GM23248 (cell line): ENCODE measurements around the gene TRIM59. TPM values are rescaled to one million over a fixed set of nuclear protein-coding genes. Genes with fewer than 3 reads are reported as not detected.

Experiments
- DNase-seq: peaks from one replicate; pipeline ENCODE4 v3.0.0-alpha.2; 2015
- H2AFZ ChIP-seq: fragments of 200-600 bp; sonication (generic); 2 replicates; pipeline ENCODE4 v1.6.1; 2016; ENCODE audit warnings: antibody characterized with exemption
- H3F3A ChIP-seq: fragments of 200-600 bp; sonication (generic); 2 replicates; pipeline ENCODE4 v1.6.1; 2016; ENCODE audit warnings: mild to moderate bottlenecking, antibody characterized with exemption, mixed run types; ENCODE audit not compliant: insufficient read depth
- H3K27ac ChIP-seq: fragments of 200-600 bp; sonication (generic); 2 replicates; pipeline ENCODE4 v1.5.1; 2016; ENCODE audit warnings: mild to moderate bottlenecking
- H3K27me3 ChIP-seq: fragments of 200-600 bp; sonication (generic); replicated peaks from 2 replicates; pipeline ENCODE4 v1.6.1; 2016; ENCODE audit warnings: mild to moderate bottlenecking; ENCODE audit not compliant: insufficient read depth
- H3K36me3 ChIP-seq: fragments of 200-600 bp; sonication (generic); 2 replicates; pipeline ENCODE4 v1.6.1; 2016; ENCODE audit warnings: low read depth, mild to moderate bottlenecking
- H3K4me1 ChIP-seq: fragments of 200-600 bp; sonication (generic); 2 replicates; pipeline ENCODE4 v1.6.1; 2016; ENCODE audit warnings: mild to moderate bottlenecking; ENCODE audit not compliant: insufficient read depth
- H3K4me2 ChIP-seq: fragments of 200-600 bp; sonication (generic); one replicate; pipeline ENCODE4 v1.6.1; 2016; ENCODE audit warnings: mild to moderate bottlenecking; ENCODE audit not compliant: unreplicated experiment
- H3K4me3 ChIP-seq: fragments of 200-600 bp; sonication (generic); 2 replicates; pipeline ENCODE4 v1.5.1; 2016; ENCODE audit warnings: mild to moderate bottlenecking
- H3K79me2 ChIP-seq: fragments of 200-600 bp; sonication (generic); 2 replicates; pipeline ENCODE4 v1.6.1; 2016; ENCODE audit warnings: mild to moderate bottlenecking; ENCODE audit not compliant: insufficient read depth
- H3K9ac ChIP-seq: fragments of 200-600 bp; sonication (generic); 2 replicates; pipeline ENCODE4 v1.6.1; 2016; ENCODE audit warnings: mild to moderate bottlenecking
- H3K9me2 ChIP-seq: fragments of 200-600 bp; sonication (generic); 2 replicates; pipeline ENCODE4 v1.6.1; 2016; ENCODE audit warnings: mixed run types, mild to moderate bottlenecking, moderate library complexity; ENCODE audit not compliant: insufficient read depth
- H3K9me3 ChIP-seq: fragments of 200-600 bp; sonication (generic); one replicate; pipeline ENCODE4 v1.6.1; 2017; ENCODE audit warnings: low read depth
- H4K20me1 ChIP-seq: fragments of 200-600 bp; sonication (generic); 2 replicates; pipeline ENCODE4 v1.6.0; 2016; ENCODE audit not compliant: insufficient read depth
- EZH2 ChIP-seq: fragments of 200-600 bp; sonication (generic); IDR thresholded peaks from 2 replicates; pipeline ENCODE4 v1.6.1; 2018; ENCODE audit warnings: antibody characterized with exemption, mild to moderate bottlenecking; ENCODE audit not compliant: insufficient read depth, poor library complexity, severe bottlenecking
- EZH2phosphoT487 ChIP-seq: fragments of 200-600 bp; sonication (generic); IDR thresholded peaks from 2 replicates; pipeline ENCODE4 v1.6.1; 2018; ENCODE audit warnings: antibody characterized with exemption, moderate library complexity, mild to moderate bottlenecking, low read depth; ENCODE audit not compliant: insufficient read depth
- WGBS, 2 experiments: methylation state at CpG; one replicate each; pipeline ENCODE4 v1.1.6; 2015 to 2017; ENCODE audit warnings: low lambda C conversion rate in 2 of 2, low coverage in 1 of 2; ENCODE audit errors: missing lambda C conversion rate in 2 of 2; 5-methylcytosine and 5-hydroxymethylcytosine counted together
- in situ Hi-C: fragments of 300-500 bp; cut with MboI; formaldehyde crosslinking; loops from 2 replicates; pipeline ENCODE4 v1.15.0; 2020
- polyA plus RNA-seq: library from polyadenylated mRNA; unstranded; fragments of >200 nt; fragmentation: Nextera tagmentation; extraction: Ambion mirVana; gene quantifications from 2 replicates; pipeline ENCODE4 v1.2.1, GENCODE V29; 2016
- total RNA-seq: library from RNA; depleted of rRNA; stranded (reverse); fragments of >200 nt; shearing (Covaris generic); gene quantifications from 2 replicates; pipeline ENCODE4 v1.2.3, GENCODE V29; 2014

The TRIM59 gene
- total and polyA plus RNA-seq, 2 experiments from 2014 or later = 14.8 to 23.9 TPM

- Histone ChIP-seq H3K27ac (no peak overlapping the region), H3K9me3 (no peaks in the 10 kb centered on the region), H3K79me2 (peaks cover 76% of the 10 kb centered on the region), H3K9me2 (no peaks in the 10 kb centered on the region), H2AFZ (no peak overlapping the region), H3K27me3 (no peaks in the 10 kb centered on the region), H4K20me1 (no peaks in the 10 kb centered on the region), H3K4me2 (no peak overlapping the region), H3F3A (peaks cover 33% of the 10 kb centered on the region), H3K36me3 (no peaks in the 10 kb centered on the region), H3K4me1 (peaks cover 40% of the 10 kb centered on the region), H3K4me3 (no peak overlapping the region), H3K9ac (no peak overlapping the region)
- 100% methylated on average over 1 of the region's 1 CpG for WGBS, 2 experiments
- TF ChIP-seq EZH2phosphoT487 (no peak), EZH2 (no peak)
- no peak for DNase-seq
- in situ Hi-C loops = no loop called here
These were observed 3.7 kb downstream of the TRIM59 start for GRCh38 chr3:160445854-160446253.

- H3K27ac ChIP-seq = no peak overlapping the region
These were observed 5.2 kb downstream of the TRIM59 start for GRCh38 chr3:160444411-160444810.

GRCh38 chr3:160440687-160441086 lies 8.9 kb downstream of the TRIM59 start:
- Histone ChIP-seq H3K4me3 (no peak overlapping the region), H3F3A (peaks cover 56% of the 10 kb centered on the region), H4K20me1 (no peaks in the 10 kb centered on the region), H3K36me3 (peaks cover 7% of the 10 kb centered on the region; the same call in 1 of the 2 replicates), H3K9me2 (no peaks in the 10 kb centered on the region), H3K27ac (no peak overlapping the region), H3K27me3 (no peaks in the 10 kb centered on the region), H3K79me2 (peaks cover 96% of the 10 kb centered on the region), H3K9ac (no peak overlapping the region), H3K9me3 (no peaks in the 10 kb centered on the region), H3K4me1 (peaks cover 13% of the 10 kb centered on the region), H2AFZ (no peak overlapping the region), H3K4me2 (no peak overlapping the region)
- TF ChIP-seq EZH2phosphoT487 = no peak
- TF ChIP-seq EZH2 = no peak
- WGBS, 2 experiments = 92 to 94% methylated on average over 7 of the region's 7 CpGs
- in situ Hi-C loops = no loop called here
- no peak for DNase-seq

More at GRCh38 chr3:160444411-160444810, 5.2 kb downstream of the TRIM59 start:
- Histone ChIP-seq H3K4me1 (peaks cover 31% of the 10 kb centered on the region), H3K4me3 (no peak overlapping the region), H3K79me2 (peaks cover 91% of the 10 kb centered on the region), H3K9ac (no peak overlapping the region), H2AFZ (no peak overlapping the region), H3K27me3 (no peaks in the 10 kb centered on the region), H3K9me3 (no peaks in the 10 kb centered on the region), H3K4me2 (no peak overlapping the region), H4K20me1 (no peaks in the 10 kb centered on the region), H3K9me2 (no peaks in the 10 kb centered on the region), H3K36me3 (no peaks in the 10 kb centered on the region), H3F3A (peaks cover 36% of the 10 kb centered on the region)
- TF ChIP-seq EZH2phosphoT487 (no peak), EZH2 (no peak)
- in situ Hi-C loops = no loop called here
- DNase-seq = no peak
- 100% methylated on average over 1 of the region's 1 CpG for WGBS, 2 experiments

GRCh38 chr3:160437083-160437455 lies 12.5 kb downstream of the TRIM59 start:
- H3K4me2 ChIP-seq = no peak overlapping the region
- DNase-seq = no peak
- no peaks in the 10 kb centered on the region for H3K27me3 ChIP-seq
- WGBS, 2 experiments = 81 to 88% methylated on average over 5 of the region's 5 CpGs
- H3F3A ChIP-seq = peaks cover 77% of the 10 kb centered on the region
- TF ChIP-seq EZH2 (no peak), EZH2phosphoT487 (no peak)
- H3K9me3 ChIP-seq = no peaks in the 10 kb centered on the region
- peaks cover 25% of the 10 kb centered on the region for H3K4me1 ChIP-seq
- H3K36me3 ChIP-seq = peaks cover 29% of the 10 kb centered on the region
- H2AFZ ChIP-seq = no peak overlapping the region
- peaks cover 85% of the 10 kb centered on the region for H3K79me2 ChIP-seq
- no peaks in the 10 kb centered on the region for H3K9me2 ChIP-seq
- H4K20me1 ChIP-seq = no peaks in the 10 kb centered on the region
- no peak overlapping the region for H3K27ac ChIP-seq
- H3K9ac ChIP-seq = no peak overlapping the region
- in situ Hi-C loops = loop anchor here (10.0 kb wide), 1 partner anchor 48 kb away; no protein-coding TSS in a partner anchor
- no peak overlapping the region for H3K4me3 ChIP-seq

GRCh38 chr3:160435747-160436146 lies 13.8 kb downstream of the TRIM59 start:
- Histone ChIP-seq H3K9me3 (no peaks in the 10 kb centered on the region), H3F3A (peaks cover 78% of the 10 kb centered on the region), H2AFZ (no peak overlapping the region), H3K4me2 (no peak overlapping the region), H3K36me3 (peaks cover 41% of the 10 kb centered on the region), H3K27me3 (no peaks in the 10 kb centered on the region), H3K27ac (no peak overlapping the region), H3K4me3 (no peak overlapping the region), H3K9ac (no peak overlapping the region), H3K9me2 (no peaks in the 10 kb centered on the region), H3K4me1 (peaks cover 14% of the 10 kb centered on the region), H3K79me2 (peaks cover 76% of the 10 kb centered on the region), H4K20me1 (no peaks in the 10 kb centered on the region)
- no peak for DNase-seq
- TF ChIP-seq EZH2phosphoT487 (no peak), EZH2 (no peak)
- in situ Hi-C loops = loop anchor here (10.0 kb wide), 1 partner anchor 49 kb away; no protein-coding TSS in a partner anchor
- 97% methylated on average over 1 of the region's 1 CpG for WGBS, 2 experiments
